Activated naive CD4-positive, alpha-beta T cell treated with anti-CD3 and anti-CD28 coated beads for 36 hours (primary cell): ENCODE results near the gene KCNJ10. TPM values are rescaled to one million over a fixed set of nuclear protein-coding genes. Genes with fewer than 3 reads are reported as not detected.
A peak's percentile ranks its signal among the peaks of the same experiment; 100 is the strongest.

Experiments used
- CTCF ChIA-PET: fragments of 350-600 bp; sonication (Branson Sonifier 250); formaldehyde crosslinking; loops from one replicate; lab custom pipeline; 2021; ENCODE audit warnings: antibody characterized with exemption; lab: Charles Lee
- DNase-seq: peaks from one replicate; pipeline ENCODE4 v3.0.0-alpha.2; 2020
- H3K27ac Mint-ChIP-seq: one replicate; pipeline ENCODE4 v1.8.0; 2021; ENCODE audit warnings: mild to moderate bottlenecking, mixed read lengths
- H3K27me3 Mint-ChIP-seq: one replicate; pipeline ENCODE4 v1.8.0; 2021; ENCODE audit warnings: low read depth, mixed read lengths
- H3K36me3 Mint-ChIP-seq: one replicate; pipeline ENCODE4 v1.8.0; 2021; ENCODE audit warnings: low read depth, mixed read lengths
- H3K4me1 Mint-ChIP-seq: one replicate; pipeline ENCODE4 v1.8.0; 2021; ENCODE audit warnings: low read depth, mixed read lengths
- H3K4me3 Mint-ChIP-seq: one replicate; pipeline ENCODE4 v1.8.0; 2021; ENCODE audit warnings: mild to moderate bottlenecking, moderate library complexity, mixed read lengths
- H3K9me3 Mint-ChIP-seq: one replicate; pipeline ENCODE4 v1.8.0; 2021; ENCODE audit warnings: mixed read lengths
- intact Hi-C: fragments of 100-400 bp; cut with micrococcal nuclease; formaldehyde crosslinking; loops from one replicate; pipeline ENCODE4 v1.15.1; 2023
- total RNA-seq, 2 experiments: library from RNA; stranded (reverse); gene quantifications; one replicate each; pipeline ENCODE4 v1.2.3, GENCODE V29; 2021

Gene KCNJ10
- total RNA-seq, 2 experiments from 2014 or later: not detected

- H3K4me1 Mint-ChIP-seq: peaks cover 58% of the 10 kb centered on the region
Measured at GRCh38 chr1:160097911-160098851, 28.2 kb upstream of the KCNJ10 start, which contains the start of gene IGSF8. Gene IGSF8 (minus strand): TSS chr1:160098619. CDS start chr1:160098472, 147 bp downstream.

GRCh38 chr1:160097151-160097910 lies 27.4 kb upstream of the KCNJ10 start:
- intact Hi-C loops: loop anchor here (5.0 kb wide), 1 partner anchor 1085 kb away; no protein-coding TSS in a partner anchor
- Mint-ChIP-seq H3K27ac (peak overlapping the region; percentile 80), H3K4me3 (peak overlapping the region; percentile 77), H3K36me3 (no peaks in the 10 kb centered on the region), H3K4me1 (peaks cover 60% of the 10 kb centered on the region), H3K9me3 (no peaks in the 10 kb centered on the region), H3K27me3 (no peaks in the 10 kb centered on the region)
- DNase-seq: peak; percentile 71
- CTCF ChIA-PET: interaction anchor here (0.6 to 4.8 kb wide), 15 partner anchors 7 to 319 kb away, joined by 3 to 88 read pairs (median 3); no protein-coding TSS in a partner anchor

More at GRCh38 chr1:160097911-160098851, 28.2 kb upstream of the KCNJ10 start, which contains the start of gene IGSF8:
- CTCF ChIA-PET: interaction anchor here (0.6 to 4.8 kb wide), 13 partner anchors 9 to 318 kb away, joined by 3 to 88 read pairs (median 3); no protein-coding TSS in a partner anchor
- intact Hi-C loops: loop anchor here (1.0 to 5.0 kb wide), 7 partner anchors 13 to 1086 kb away; partner anchors contain the start of genes COPA, NCSTN, PEX19 and PIGM
- DNase-seq: peak; percentile 94
- Mint-ChIP-seq H3K36me3 (no peaks in the 10 kb centered on the region), H3K9me3 (no peaks in the 10 kb centered on the region), H3K4me3 (peak within 1 kb of the TSS; percentile 77), H3K27ac (peak within 1 kb of the TSS; percentile 81), H3K27me3 (no peaks in the 10 kb centered on the region)

GRCh38 chr1:160096274-160097116 lies 26.5 kb upstream of the KCNJ10 start:
- Mint-ChIP-seq H3K27ac (peak overlapping the region; percentile 80), H3K27me3 (no peaks in the 10 kb centered on the region), H3K4me1 (peaks cover 53% of the 10 kb centered on the region), H3K36me3 (no peaks in the 10 kb centered on the region), H3K4me3 (peak overlapping the region; percentile 26), H3K9me3 (no peaks in the 10 kb centered on the region)
- CTCF ChIA-PET: interaction anchor here (0.6 to 4.8 kb wide), 11 partner anchors 8 to 245 kb away, joined by 3 to 88 read pairs (median 5); partner anchors contain the start of gene KCNJ9
- intact Hi-C loops: loop anchor here (5.0 kb wide), 1 partner anchor 1084 kb away; no protein-coding TSS in a partner anchor
- peak; percentile 26 for DNase-seq

GRCh38 chr1:160095382-160096105 lies 25.6 kb upstream of the KCNJ10 start:
- Mint-ChIP-seq H3K4me1 (peaks cover 43% of the 10 kb centered on the region), H3K9me3 (no peaks in the 10 kb centered on the region), H3K4me3 (no peak overlapping the region), H3K36me3 (no peaks in the 10 kb centered on the region), H3K27me3 (no peaks in the 10 kb centered on the region), H3K27ac (no peak overlapping the region)
- intact Hi-C loops: loop anchor here (5.0 kb wide), 1 partner anchor 1083 kb away; no protein-coding TSS in a partner anchor
- CTCF ChIA-PET: interaction anchor here (0.8 to 4.8 kb wide), 6 partner anchors 9 to 196 kb away, joined by 3 to 88 read pairs (median 7); partner anchors contain the start of gene KCNJ9
- DNase-seq: no peak

- Mint-ChIP-seq H3K4me3 (no peak overlapping the region), H3K36me3 (no peaks in the 10 kb centered on the region), H3K4me1 (peaks cover 41% of the 10 kb centered on the region), H3K27me3 (no peaks in the 10 kb centered on the region), H3K9me3 (no peaks in the 10 kb centered on the region), H3K27ac (no peak overlapping the region)
- no peak for DNase-seq
- intact Hi-C loops: loop anchor here (5.0 kb wide), 1 partner anchor 1083 kb away; no protein-coding TSS in a partner anchor
- CTCF ChIA-PET: interaction anchor here (4.5 to 4.8 kb wide), 2 partner anchors 9 to 49 kb away, joined by 15 to 88 read pairs; no protein-coding TSS in a partner anchor
Measured at GRCh38 chr1:160094806-160095205, 24.8 kb upstream of the KCNJ10 start.

- DNase-seq: no peak
- Mint-ChIP-seq H3K4me1 (peaks cover 35% of the 10 kb centered on the region), H3K9me3 (no peaks in the 10 kb centered on the region), H3K27ac (no peak overlapping the region), H3K36me3 (no peaks in the 10 kb centered on the region), H3K27me3 (no peaks in the 10 kb centered on the region), H3K4me3 (no peak overlapping the region)
- CTCF ChIA-PET: interaction anchor here (0.7 to 4.8 kb wide), 5 partner anchors 9 to 261 kb away, joined by 3 to 15 read pairs (median 8); no protein-coding TSS in a partner anchor
- intact Hi-C loops: no loop called here
Measured at GRCh38 chr1:160094291-160094625, 24.3 kb upstream of the KCNJ10 start.

- CTCF ChIA-PET: interaction anchor here (0.7 to 4.8 kb wide), 5 partner anchors 9 to 261 kb away, joined by 3 to 15 read pairs (median 8); no protein-coding TSS in a partner anchor
- Mint-ChIP-seq H3K9me3 (no peaks in the 10 kb centered on the region), H3K27me3 (no peaks in the 10 kb centered on the region), H3K36me3 (no peaks in the 10 kb centered on the region), H3K4me3 (no peak overlapping the region), H3K27ac (no peak overlapping the region), H3K4me1 (peaks cover 34% of the 10 kb centered on the region)
- intact Hi-C loops: no loop called here
- DNase-seq: no peak
Measured at GRCh38 chr1:160093624-160094290, 23.8 kb upstream of the KCNJ10 start.

GRCh38 chr1:160093069-160093395 lies 23.1 kb upstream of the KCNJ10 start:
- CTCF ChIA-PET: interaction anchor here (1.2 kb wide), 1 partner anchor 262 kb away, joined by 3 read pairs; no protein-coding TSS in a partner anchor
- Mint-ChIP-seq H3K4me1 (peaks cover 34% of the 10 kb centered on the region), H3K27me3 (no peaks in the 10 kb centered on the region), H3K4me3 (no peak overlapping the region), H3K36me3 (no peaks in the 10 kb centered on the region), H3K9me3 (no peaks in the 10 kb centered on the region), H3K27ac (no peak overlapping the region)
- intact Hi-C loops: no loop called here
- no peak for DNase-seq

- intact Hi-C loops: no loop called here
- Mint-ChIP-seq H3K4me3 (no peak overlapping the region), H3K36me3 (no peaks in the 10 kb centered on the region), H3K27ac (no peak overlapping the region), H3K27me3 (no peaks in the 10 kb centered on the region), H3K4me1 (peaks cover 31% of the 10 kb centered on the region), H3K9me3 (no peaks in the 10 kb centered on the region)
- DNase-seq: no peak
- CTCF ChIA-PET: no interaction called here
Measured at GRCh38 chr1:160092366-160093068, 22.6 kb upstream of the KCNJ10 start.

GRCh38 chr1:160091666-160092223 lies 21.8 kb upstream of the KCNJ10 start:
- Mint-ChIP-seq H3K36me3 (no peaks in the 10 kb centered on the region), H3K27me3 (no peaks in the 10 kb centered on the region), H3K27ac (no peak overlapping the region), H3K9me3 (no peaks in the 10 kb centered on the region), H3K4me1 (peaks cover 23% of the 10 kb centered on the region), H3K4me3 (no peak overlapping the region)
- CTCF ChIA-PET: no interaction called here
- intact Hi-C loops: no loop called here
- DNase-seq: no peak
